HK-2 (cell line): ENCODE data around the gene WNK2.
"Not testable (repeated sequence)": the region's sequence is repeated elsewhere in the genome, so short reads cannot be mapped to it uniquely, and the experiment has no call there.

ENCODE experiments used
- DNase-seq: peaks from one replicate; pipeline ENCODE4 v3.0.0-alpha.2; 2018; ENCODE audit not compliant: unreplicated experiment

Gene WNK2

DNA sequence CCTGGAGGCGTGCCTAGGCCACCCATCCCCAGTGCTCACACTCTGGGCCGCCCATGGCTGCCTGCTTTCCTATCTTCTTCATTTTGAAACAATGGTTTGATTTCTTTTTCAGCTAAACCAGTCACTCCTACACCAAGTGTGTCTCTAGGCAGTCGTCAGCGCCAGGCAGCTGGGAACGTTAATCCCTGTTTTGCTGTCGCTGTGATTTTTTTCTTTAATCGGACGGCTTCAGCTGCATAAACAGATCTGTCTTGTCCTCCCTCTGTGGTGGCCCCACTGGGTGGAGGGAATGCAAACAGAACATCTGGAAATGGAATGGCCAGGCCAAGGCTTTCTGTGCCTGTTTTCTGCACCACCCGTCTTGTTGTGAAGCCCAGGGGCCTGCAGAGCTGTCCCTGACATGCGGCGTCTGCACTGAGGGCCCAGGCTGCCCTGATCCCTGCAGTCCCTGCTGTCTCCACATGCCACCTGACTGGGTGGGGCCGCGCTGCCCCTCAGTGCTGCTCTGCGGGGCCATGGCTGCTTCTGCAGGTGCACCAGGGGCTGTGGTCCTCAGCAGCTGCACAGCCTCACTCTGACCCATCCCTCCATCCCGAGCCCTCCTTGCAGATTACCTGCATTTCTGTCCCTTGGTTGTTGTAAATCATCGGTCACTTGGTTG is 51.5 kb downstream of the WNK2 start:
- no peak for DNase-seq

DNA sequence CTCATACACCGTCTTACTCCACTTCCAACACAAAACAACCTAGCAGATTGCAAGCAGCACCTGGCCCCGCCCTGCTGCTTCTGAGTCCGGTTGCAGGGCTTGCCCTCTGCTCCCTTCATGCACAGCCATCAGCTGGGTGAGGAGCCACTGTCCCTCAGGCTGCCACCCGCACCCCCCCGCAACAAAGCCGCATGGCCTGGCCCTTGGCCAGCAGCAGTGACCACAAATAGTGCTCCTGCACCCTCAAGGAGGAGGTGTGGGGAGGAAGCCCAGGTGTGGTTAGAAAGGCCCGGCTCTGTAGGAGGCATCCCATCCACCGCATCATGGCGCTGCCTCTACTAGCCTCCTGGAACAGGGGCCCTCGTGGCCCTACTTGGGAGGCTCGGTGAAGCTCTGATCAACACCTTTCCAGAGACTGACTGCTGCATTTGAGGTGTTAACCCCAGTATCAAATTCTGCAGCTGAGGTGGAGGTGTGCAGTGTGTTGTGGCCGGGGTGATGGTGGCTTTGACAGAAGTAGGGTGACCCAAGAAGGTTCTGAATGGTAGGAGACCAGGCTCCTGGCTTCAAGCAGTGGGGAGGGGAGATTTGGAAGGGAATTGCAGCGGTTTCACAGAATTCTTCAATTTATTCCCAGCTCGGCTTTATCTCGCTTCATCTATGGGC is 52.7 kb downstream of the WNK2 start:
- DNase-seq = no peak

DNA sequence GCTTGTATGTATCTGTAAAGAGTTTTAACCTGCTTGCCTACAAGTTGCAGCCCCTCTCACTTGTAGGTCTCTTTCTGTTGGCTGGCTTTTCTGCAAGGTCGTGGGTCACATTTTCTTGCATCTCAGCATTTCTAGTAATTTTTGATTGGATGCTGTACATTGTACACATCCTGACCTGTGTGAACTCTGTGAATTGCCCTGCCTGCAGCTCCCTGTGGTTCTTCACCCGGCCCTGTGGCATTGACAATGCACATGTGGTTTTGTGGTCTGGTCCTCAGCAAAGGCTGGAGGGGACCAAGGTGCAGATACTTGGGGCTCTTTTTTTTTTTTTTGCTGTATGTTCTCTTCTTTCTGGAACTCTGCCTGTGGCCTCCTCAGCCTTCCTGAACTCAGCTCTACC is 53.6 kb downstream of the WNK2 start:
- DNase-seq = no peak

DNA sequence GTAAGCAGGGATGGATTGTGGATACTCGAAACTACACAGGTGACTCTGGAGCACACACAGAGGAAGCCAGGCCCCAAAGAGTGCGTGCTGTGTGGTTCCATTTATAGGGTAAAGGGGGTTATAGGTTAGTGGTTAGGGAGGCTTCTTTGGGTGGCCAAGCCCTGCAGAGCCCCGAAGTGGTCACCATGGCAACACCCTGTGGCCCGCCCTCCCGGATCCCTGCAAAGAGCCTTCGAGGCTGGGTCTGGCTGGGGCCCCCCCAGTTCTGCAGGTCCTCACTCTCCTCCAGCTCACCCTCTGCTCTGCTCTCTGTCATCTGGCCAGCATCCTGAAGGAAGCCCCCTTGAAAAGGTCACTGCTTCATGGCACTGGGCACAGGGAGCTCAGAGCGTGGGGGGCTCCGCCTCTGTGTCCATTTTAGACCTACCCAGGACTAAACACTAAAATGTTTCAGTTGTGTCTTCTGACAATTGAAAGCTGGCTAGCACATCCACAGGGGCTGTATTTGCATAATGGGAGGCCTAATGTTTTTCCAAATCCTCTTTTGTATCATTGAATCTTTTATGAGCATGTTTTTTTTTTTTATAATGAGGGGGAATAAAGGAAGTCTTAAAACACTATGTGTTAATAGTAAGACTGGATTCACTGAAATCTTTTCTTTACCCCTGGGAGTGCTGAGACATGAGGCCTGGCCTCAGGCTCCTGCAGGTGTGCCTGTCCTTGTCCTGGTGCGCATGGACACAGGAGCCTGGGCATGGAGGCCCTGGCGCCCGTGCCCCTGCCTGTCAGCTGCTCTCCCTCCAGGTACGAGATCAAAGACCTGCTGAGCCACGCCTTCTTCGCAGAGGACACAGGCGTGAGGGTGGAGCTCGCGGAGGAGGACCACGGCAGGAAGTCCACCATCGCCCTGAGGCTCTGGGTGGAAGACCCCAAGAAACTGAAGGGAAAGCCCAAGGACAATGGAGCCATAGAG is 55.3 kb downstream of the WNK2 start:
- DNase-seq = no peak

DNA sequence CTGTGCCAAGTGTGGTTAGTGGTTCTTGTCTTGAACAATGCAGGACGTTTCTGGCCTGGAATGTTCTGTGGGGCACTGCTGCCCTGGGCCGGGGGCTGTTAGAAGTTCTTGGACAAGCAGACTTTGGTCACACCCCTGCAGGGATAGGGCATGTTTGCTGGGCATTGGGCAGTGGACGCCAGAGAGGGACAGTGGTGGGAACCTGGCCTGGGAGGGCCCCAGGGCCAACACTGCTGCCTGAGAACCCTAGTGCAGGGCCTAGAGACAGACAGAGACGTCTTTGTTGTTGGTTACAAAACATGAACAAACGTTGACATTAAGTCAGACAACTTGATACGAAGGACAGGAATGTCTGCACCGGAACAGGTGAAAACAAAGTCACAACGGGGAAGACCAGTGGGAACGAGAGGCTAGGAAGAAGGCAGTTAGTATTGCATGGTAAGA is 57.0 kb downstream of the WNK2 start:
- no peak for DNase-seq

DNA sequence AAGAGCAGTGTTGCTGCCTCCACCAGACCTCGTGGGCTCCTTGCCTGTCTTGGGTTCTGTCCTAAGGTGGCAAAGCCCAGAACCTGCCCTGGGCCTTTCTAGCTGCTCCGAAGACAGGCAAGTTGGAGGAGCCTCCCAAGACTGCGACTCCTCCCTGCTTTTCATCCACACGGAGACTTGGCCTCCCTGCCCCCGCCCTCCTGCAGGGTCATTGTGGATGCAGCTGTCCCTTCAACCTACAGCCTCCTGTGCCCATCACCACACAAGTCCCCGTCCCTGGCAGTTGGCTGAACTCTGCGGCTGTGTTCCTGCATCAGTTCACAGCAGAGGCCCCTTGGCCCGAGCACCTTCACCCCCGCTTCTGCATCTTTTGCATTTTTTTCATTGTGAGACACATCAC is 59.2 kb downstream of the WNK2 start:
- DNase-seq = no peak

DNA sequence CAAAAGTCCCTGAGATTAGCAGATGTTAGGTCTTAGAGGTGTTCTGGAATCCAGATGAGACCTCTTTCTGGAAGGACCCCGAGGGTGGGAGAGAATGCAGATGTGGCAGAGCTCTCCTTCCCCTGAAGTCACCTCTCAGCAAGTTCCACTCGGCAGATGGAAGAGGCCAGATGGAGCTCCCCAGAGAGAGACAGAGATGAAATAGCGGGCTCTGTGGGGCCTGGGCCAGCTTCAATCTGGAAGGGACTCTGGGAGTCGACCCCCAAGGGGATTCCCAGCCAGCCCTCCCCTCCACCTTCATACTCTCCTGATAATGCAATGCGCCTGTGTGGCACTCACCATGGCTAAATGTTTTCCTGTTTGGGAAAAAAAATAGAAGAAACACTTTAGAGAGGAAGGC is 60.2 kb downstream of the WNK2 start:
- DNase-seq = no peak

DNA sequence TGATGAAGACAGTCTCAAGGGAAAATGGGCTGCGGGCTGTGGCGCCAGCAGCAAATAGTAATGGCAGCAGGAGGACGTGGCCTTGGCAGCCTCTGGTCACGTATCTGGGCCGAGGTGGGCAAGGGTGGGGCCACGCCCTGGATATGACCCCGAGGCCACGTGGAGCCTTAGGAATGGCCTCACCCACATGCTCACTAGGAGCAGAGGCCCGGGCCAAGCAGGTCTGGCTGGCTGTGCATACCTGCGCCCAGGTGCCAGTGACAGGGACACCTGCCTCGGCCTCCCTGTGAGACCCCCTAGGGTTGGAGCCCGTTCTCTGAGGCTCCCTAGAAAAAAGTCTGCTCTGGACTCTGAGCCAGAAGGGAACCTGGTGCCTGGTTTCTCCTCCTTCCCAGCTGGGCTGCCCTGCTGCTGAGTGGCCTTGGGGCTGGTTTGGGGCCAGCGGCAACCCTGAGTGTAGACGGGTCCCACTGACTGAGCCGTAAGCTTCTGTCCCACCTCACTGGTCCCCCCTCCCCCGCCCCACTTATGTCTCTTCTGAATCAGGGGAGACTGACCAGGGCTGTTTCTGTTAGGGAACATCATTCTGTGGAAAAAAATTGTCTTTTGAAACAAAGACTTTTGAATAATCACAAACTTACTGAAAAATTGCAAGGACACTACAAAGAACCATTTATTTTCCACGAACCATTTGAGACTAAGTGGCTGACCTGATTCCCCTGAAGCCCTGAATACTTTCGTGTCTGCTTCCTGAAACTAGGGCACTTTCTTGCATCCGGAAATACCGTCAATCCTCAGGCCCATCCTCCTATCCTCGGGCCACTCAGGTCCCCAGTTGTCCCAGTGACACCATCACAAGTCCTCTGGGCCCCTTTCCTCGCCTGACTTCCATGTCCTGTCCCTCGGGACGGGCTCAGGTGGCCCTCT is 60.8 kb downstream of the WNK2 start:
- DNase-seq = no peak

DNA sequence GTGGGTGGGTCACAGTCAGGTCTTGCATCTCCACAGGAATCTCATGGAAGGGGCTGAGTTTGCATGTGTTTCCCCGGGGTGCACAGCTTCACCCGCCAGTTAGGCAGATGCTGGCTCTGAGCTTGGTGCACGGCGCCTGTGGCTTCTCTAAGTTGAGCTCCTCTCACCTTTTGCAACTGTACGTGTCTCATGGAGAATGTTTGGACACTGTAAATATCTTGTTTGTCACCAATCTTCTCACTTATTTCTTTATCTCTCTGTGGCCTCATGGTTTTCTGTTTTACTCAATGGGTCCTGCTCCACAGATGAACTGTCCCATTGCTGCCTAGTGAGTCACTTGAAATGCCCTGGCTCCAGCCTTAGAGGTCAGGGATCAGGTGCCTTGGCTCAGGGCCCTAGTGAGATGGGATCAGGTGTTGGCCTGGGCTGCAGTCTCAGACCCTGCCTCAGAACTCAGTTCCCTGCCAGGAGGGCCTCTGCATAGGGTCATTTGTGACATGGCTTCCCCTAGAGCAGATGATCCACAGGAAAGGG is 61.6 kb downstream of the WNK2 start:
- no peak for DNase-seq

DNA sequence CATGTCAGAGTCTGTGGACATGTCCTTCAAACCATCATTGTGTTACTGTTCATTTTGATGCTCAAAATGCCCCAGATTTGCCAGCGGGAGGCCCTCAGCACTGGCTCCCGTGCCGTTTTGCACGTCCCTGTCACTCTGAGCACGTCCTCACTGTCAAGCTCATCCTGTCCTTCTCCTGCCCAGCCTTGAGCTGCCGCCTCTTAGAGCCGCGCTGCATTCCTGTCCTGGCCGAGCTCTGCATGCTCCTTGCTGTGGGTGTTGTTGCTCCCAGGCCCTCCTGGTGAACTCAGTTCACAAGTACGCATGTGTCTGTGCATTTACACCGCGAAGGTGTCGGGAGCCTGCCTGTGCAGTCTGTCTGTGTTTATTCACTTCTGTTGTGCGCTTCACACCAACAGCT is 62.2 kb downstream of the WNK2 start:
- no peak for DNase-seq

DNA sequence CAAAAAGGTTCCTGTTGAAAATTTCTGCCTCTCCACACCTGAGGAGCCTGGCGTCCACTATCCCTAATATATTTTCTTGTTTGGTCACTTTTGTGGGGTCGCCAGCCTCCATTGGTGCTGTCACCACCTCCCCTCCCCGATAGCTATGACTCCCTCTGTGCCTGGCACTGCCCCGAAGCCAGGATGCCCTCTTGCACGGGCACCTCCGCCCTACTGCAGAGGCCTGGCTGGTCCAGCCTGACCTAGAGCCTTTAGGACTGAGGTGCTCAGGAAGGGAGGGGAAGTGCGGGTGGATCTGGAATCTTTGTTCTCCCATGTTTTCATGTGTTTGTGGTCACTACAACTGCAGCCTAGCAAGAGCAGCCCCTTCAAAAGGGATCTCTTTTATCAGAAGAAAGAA is 62.6 kb downstream of the WNK2 start:
- no peak for DNase-seq

DNA sequence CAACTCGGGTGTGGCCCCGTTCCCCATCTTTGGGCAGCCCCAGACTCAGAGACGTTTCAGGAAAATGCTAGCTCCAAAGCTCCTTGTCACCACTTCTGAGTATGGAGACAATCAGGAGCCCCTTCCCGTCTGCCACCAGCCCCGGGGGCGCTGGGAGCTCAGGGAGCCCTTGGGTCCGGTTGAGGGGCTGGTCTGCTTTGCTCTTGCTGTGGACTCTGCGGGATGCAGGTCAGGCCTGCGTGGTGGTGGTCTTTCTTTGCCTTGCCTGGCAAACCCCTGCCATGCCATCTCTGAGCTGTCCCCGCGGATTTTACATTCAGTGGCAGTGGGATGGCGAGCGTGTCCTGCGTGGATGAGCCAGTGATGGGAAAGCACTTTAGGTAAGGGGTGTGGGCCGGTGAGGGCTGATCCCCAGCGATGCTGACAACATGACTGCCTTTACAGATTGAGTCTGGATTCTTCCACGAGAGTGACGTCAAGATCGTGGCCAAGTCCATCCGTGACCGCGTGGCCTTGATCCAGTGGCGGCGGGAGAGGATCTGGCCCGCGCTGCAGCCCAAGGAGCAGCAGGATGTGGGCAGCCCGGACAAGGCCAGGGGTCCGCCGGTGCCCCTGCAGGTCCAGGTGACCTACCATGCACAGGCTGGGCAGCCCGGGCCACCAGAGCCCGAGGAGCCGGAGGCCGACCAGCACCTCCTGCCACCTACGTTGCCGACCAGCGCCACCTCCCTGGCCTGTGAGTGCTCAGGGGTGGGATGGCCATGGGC is 63.3 kb downstream of the WNK2 start:
- DNase-seq = no peak

DNA sequence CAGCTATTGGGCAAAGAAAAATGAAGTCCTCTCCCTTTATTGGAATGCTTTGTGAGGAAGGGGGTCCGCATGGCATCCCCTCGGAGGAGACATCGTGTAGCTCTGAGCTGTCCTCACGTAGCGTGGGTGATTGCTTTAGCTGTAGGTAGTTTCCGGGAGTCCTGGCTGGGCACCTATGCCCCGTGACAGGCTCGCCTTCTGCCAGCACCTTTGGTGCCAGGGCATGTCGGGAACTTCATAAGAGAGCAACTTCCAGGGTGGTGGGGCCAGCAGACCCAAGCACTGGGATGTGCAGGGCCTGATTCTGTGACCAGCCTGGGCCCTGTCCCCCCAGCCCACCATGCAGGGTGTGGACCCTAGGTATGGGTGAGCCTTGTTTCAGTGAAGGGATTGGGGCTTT is 64.0 kb downstream of the WNK2 start:
- no peak for DNase-seq

DNA sequence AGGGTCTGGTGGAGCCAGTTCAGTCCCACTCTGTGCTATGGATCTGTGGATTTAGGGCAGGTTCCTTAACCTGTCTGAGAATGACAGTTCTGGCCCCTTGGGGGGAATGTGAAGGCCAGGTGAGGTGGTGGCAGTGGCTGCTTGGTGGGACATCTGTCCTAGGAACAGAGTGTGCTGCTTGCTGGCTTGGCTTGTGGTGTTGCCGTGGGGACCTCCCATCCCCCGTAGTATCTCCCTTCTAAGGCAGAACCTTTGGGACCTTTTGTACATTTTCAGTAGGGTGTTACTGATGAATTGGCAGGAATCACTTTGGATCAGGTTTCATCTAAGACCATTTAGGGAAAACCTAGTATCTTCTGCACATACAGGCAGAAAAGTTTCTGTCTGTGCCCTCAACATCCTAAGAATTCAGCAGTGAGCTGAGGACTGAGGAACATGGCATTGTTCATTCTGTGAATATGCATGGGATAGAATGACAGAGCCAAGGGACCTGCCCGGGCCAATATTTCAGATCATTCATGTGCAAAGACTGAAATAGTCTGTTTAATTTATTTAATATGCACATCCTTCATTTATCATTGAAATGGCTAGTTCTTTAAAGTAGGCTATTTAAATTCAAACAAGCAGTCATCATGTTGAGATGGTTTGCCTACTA is 64.6 kb downstream of the WNK2 start:
- DNase-seq = no peak

DNA sequence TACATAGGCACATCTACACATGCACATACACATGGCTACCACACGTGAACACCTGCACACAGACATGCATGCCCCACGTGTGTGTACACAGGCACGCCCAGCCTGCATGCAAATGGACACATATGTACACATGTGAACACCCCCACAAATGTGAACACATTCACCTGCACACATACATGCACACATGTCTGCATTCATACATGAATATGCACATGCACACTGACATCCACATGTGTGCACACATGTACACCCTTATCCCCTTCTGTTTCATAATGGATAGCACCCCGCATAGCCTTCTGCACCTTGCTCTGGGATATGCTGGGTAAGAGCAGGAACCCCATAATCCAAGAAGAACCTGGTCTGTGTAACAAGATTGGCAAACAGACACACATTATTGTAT is 66.2 kb downstream of the WNK2 start:
- no peak for DNase-seq

DNA sequence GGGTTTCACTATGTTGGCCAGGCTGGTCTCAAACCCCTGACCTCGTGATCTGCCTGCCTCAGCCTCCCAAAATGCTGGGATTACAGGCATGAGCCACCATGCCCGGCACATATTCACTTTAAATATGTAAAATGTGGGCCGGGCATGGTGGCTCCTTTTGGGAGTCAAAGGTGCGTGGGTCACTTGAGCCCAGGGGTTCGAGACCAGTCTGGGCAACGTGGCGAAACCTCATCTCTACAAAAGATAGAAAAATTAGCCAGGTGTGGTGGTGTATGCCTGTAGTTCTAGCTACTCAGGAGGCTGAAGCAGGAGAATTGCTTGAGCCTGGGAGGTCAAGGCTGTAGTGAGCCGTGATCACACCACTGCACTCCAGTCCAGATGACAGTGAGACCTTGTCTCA is 67.4 kb downstream of the WNK2 start:
- not testable (repeated sequence) for DNase-seq

DNA sequence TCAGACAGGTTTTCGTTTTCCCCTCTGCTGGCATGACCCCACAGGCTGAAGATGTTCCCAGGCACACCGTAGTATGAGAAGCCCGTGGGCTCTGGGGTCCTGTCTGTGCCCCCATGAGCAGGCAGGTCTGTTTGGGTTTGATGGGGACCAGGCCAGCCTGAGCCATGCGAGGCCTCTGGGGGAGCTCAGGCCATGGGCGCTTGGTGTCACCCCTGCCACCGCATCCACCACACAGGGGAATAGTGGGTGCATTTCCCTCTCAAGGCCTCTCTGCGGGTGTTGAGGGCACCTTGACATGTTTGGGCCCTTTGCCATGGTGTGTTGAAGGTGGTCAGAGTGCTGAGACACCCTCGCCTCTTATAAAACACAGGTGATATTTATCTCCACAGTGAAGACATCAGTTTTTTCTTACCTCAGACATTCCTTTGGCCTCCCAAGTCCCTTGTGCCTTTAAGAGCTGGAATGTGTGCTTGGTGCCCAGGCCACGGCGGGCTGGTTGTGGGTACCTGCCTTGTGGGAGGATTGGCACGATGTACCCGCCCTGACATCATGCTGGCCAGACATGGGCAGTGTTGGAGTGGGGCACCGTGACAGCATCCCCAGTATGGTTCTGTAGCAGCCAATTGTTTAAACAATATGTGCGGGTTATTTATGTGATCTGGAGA is 68.3 kb downstream of the WNK2 start:
- DNase-seq = no peak

DNA sequence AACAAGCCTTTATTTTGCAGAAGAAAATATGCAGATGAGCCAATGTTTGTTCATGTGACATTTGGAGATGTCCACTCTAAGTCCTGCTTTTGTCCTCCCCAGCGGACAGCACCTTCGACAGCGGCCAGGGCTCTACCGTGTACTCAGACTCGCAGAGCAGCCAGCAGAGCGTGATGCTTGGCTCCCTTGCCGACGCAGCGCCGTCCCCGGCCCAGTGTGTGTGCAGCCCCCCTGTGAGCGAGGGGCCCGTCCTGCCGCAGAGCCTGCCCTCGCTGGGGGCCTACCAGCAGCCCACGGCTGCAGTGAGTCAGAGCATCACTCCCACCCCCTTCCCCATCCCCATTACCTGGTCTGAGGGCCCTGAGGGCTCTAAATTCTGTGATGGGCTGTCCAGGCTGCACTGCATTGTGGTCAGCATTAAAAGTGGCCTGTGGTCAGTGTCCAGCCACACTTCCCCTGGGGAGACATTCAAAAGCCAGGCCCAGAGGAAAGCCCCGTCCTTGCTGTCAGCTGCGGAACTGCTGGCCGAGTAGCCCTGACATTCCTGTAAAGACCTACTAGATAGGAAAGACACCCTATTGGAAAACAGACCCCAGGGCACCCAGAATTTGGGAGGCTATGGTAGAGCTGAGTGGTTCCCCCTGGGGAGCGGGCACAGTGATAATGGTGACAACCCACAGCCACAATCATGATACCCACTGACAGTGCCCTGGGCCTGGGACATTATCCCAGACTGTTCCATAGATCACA is 69.0 kb downstream of the WNK2 start:
- no peak for DNase-seq

DNA sequence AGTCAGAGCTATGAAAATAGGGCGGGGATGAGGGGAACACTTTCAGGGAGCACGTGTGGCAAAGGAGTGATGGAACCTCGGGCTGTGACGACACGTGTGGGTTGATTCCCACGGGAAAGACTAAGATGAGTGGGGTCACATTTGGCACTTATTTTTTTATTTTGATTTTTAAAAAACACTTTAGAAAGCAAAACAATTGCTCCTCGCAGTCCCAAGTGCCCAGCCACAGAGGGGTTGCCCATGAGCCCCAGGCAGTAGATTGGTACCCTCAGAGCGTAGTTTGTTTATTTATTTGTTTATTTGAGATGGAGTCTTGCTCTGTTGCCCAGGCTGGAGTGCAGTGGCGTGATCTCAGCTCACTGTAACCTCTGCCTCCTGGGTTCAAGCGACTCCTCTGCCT is 69.7 kb downstream of the WNK2 start:
- no peak for DNase-seq
